ENCODE results near the gene ZNF519. TPM values are rescaled to one million over a fixed set of nuclear protein-coding genes. Genes with fewer than 3 reads are reported as not detected.
"Not testable (repeated sequence)": the region's sequence is repeated elsewhere in the genome, so short reads cannot be mapped to it uniquely, and the experiment has no call there.

ZNF519 gene
- polyA plus RNA-seq, 1 donor (not counting 4 experiments of a cell fraction or from before 2014, with no cell fraction given): 3.6 TPM

DNA sequence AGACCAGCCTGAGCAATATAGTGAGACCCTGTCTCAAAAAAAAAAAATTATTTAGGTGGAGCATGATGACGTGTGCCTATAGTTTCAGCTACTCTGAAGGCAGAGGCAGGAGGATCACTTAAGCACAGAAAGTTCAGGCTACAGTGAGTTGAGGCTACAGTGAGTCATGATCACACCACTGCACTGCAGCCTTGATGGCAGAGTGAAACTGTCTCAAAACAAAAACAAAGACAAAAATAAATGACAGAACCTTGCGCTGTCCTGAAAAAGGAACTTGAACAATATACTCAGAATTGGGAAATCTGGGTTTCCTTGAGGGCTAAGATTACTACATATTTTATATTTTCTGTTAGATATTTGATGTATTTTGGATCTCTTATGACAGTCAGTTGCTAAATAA is 7.3 kb upstream of the ZNF519 start:
- H3K4me1 ChIP-seq (ENCODE audit: control insufficient read depth, extremely low read depth, insufficient read depth, low read length); H3K79me2 ChIP-seq (ENCODE audit: control insufficient read depth, insufficient read depth, low read length); H4K20me1 ChIP-seq (ENCODE audit: control insufficient read depth, extremely low read depth, insufficient read depth, low read length); H3K27ac ChIP-seq (ENCODE audit: control insufficient read depth, insufficient read depth, low read length); DNase-seq (ENCODE audit: low read depth, low spot score); H3K4me3 ChIP-seq (ENCODE audit: control insufficient read depth in 2 of 3, extremely low read depth in 1 of 3, insufficient read depth in 2 of 3, low read depth in 1 of 3, low read length in 3 of 3); H3K36me3 ChIP-seq (ENCODE audit: control insufficient read depth in 2 of 2, extremely low read depth in 1 of 2, insufficient read depth in 2 of 2, low read length in 2 of 2); H3K4me2 ChIP-seq (ENCODE audit: control insufficient read depth, extremely low read depth, insufficient read depth, low read depth, low read length); H3K9me1 ChIP-seq (ENCODE audit: control insufficient read depth, extremely low read depth, insufficient read depth, low read length); H3K9me3 ChIP-seq (ENCODE audit: control insufficient read depth, low read depth, low read length); H3K27me3 ChIP-seq (ENCODE audit: control insufficient read depth, extremely low read depth, insufficient read depth, low read length); H3K9ac ChIP-seq (ENCODE audit: control insufficient read depth, extremely low read depth, insufficient read depth, low read length); dilution Hi-C loops (cut with MboI; ENCODE audit: extremely low pct_ligation_motif_present, low sequenced_read_pairs); FAIRE-seq; H2AFZ ChIP-seq (ENCODE audit: control insufficient read depth, low read length): not testable (repeated sequence)

- dilution Hi-C loops (cut with MboI; ENCODE audit: extremely low pct_ligation_motif_present, low sequenced_read_pairs); DNase-seq (ENCODE audit: low read depth, low spot score); H3K27ac ChIP-seq (ENCODE audit: control insufficient read depth, insufficient read depth, low read length); H2AFZ ChIP-seq (ENCODE audit: control insufficient read depth, low read length); H3K79me2 ChIP-seq (ENCODE audit: control insufficient read depth, insufficient read depth, low read length); H3K4me1 ChIP-seq (ENCODE audit: control insufficient read depth, extremely low read depth, insufficient read depth, low read length); H3K27me3 ChIP-seq (ENCODE audit: control insufficient read depth, extremely low read depth, insufficient read depth, low read length); H3K4me2 ChIP-seq (ENCODE audit: control insufficient read depth, extremely low read depth, insufficient read depth, low read depth, low read length); H3K9me3 ChIP-seq (ENCODE audit: control insufficient read depth, low read depth, low read length); H3K36me3 ChIP-seq (ENCODE audit: control insufficient read depth in 2 of 2, extremely low read depth in 1 of 2, insufficient read depth in 2 of 2, low read length in 2 of 2); H3K9me1 ChIP-seq (ENCODE audit: control insufficient read depth, extremely low read depth, insufficient read depth, low read length); FAIRE-seq; H3K4me3 ChIP-seq (ENCODE audit: control insufficient read depth in 2 of 3, extremely low read depth in 1 of 3, insufficient read depth in 2 of 3, low read depth in 1 of 3, low read length in 3 of 3); H4K20me1 ChIP-seq (ENCODE audit: control insufficient read depth, extremely low read depth, insufficient read depth, low read length); H3K9ac ChIP-seq (ENCODE audit: control insufficient read depth, extremely low read depth, insufficient read depth, low read length): not testable (repeated sequence)
These were observed 5.7 kb upstream of the ZNF519 start for GRCh38 chr18:14137971-14138370.

- Histone ChIP-seq H3K4me3 (ENCODE audit: control insufficient read depth in 2 of 3, extremely low read depth in 1 of 3, insufficient read depth in 2 of 3, low read depth in 1 of 3, low read length in 3 of 3) (peak overlapping the region; percentile 67 to 73 (median 70)), H3K9ac (ENCODE audit: control insufficient read depth, extremely low read depth, insufficient read depth, low read length) (peak overlapping the region; percentile 66), H3K27ac (ENCODE audit: control insufficient read depth, insufficient read depth, low read length) (peak overlapping the region; percentile 43), H2AFZ (ENCODE audit: control insufficient read depth, low read length) (peak overlapping the region; percentile 82), H3K4me2 (ENCODE audit: control insufficient read depth, extremely low read depth, insufficient read depth, low read depth, low read length) (peak overlapping the region; percentile 41)
- H3K36me3 ChIP-seq (ENCODE audit: control insufficient read depth in 2 of 2, extremely low read depth in 1 of 2, insufficient read depth in 2 of 2, low read length in 2 of 2); H4K20me1 ChIP-seq (ENCODE audit: control insufficient read depth, extremely low read depth, insufficient read depth, low read length); H3K4me1 ChIP-seq (ENCODE audit: control insufficient read depth, extremely low read depth, insufficient read depth, low read length); H3K9me3 ChIP-seq (ENCODE audit: control insufficient read depth, low read depth, low read length); H3K9me1 ChIP-seq (ENCODE audit: control insufficient read depth, extremely low read depth, insufficient read depth, low read length); dilution Hi-C loops (cut with MboI; ENCODE audit: extremely low pct_ligation_motif_present, low sequenced_read_pairs); DNase-seq (ENCODE audit: low read depth, low spot score); H3K27me3 ChIP-seq (ENCODE audit: control insufficient read depth, extremely low read depth, insufficient read depth, low read length); H3K79me2 ChIP-seq (ENCODE audit: control insufficient read depth, insufficient read depth, low read length); FAIRE-seq: not testable (repeated sequence)
These were observed 452 bp downstream of the ZNF519 start for GRCh38 chr18:14131696-14132270.

GRCh38 chr18:14130804-14131203 is 1.4 kb downstream of the ZNF519 start:
- H3K4me1 ChIP-seq (ENCODE audit: control insufficient read depth, extremely low read depth, insufficient read depth, low read length); dilution Hi-C loops (cut with MboI; ENCODE audit: extremely low pct_ligation_motif_present, low sequenced_read_pairs); FAIRE-seq; H3K9me1 ChIP-seq (ENCODE audit: control insufficient read depth, extremely low read depth, insufficient read depth, low read length); H3K79me2 ChIP-seq (ENCODE audit: control insufficient read depth, insufficient read depth, low read length); H3K27me3 ChIP-seq (ENCODE audit: control insufficient read depth, extremely low read depth, insufficient read depth, low read length); DNase-seq (ENCODE audit: low read depth, low spot score); H3K9ac ChIP-seq (ENCODE audit: control insufficient read depth, extremely low read depth, insufficient read depth, low read length); H3K4me2 ChIP-seq (ENCODE audit: control insufficient read depth, extremely low read depth, insufficient read depth, low read depth, low read length); H4K20me1 ChIP-seq (ENCODE audit: control insufficient read depth, extremely low read depth, insufficient read depth, low read length); H3K9me3 ChIP-seq (ENCODE audit: control insufficient read depth, low read depth, low read length); H3K27ac ChIP-seq (ENCODE audit: control insufficient read depth, insufficient read depth, low read length); H2AFZ ChIP-seq (ENCODE audit: control insufficient read depth, low read length); H3K36me3 ChIP-seq (ENCODE audit: control insufficient read depth in 2 of 2, extremely low read depth in 1 of 2, insufficient read depth in 2 of 2, low read length in 2 of 2); H3K4me3 ChIP-seq (ENCODE audit: control insufficient read depth in 2 of 3, extremely low read depth in 1 of 3, insufficient read depth in 2 of 3, low read depth in 1 of 3, low read length in 3 of 3): not testable (repeated sequence)
